Neuronal stem cell (in vitro differentiated cells): Measurements from ENCODE around the gene TPM2.

Experiments used
- DNase-seq: peaks from one replicate; pipeline ENCODE4 v3.0.0-alpha.2; 2013; ENCODE audit warnings: low spot score
- H2AFZ ChIP-seq: one replicate; pipeline ENCODE4 v1.6.1; 2013; ENCODE audit warnings: mild to moderate bottlenecking, low read length, inconsistent platforms
- H2AK5ac ChIP-seq: 2 replicates; pipeline ENCODE4 v1.6.1; 2013; ENCODE audit warnings: low read depth, mild to moderate bottlenecking, inconsistent platforms, low read length, moderate library complexity, mixed read lengths
- H2BK120ac ChIP-seq: 2 replicates; pipeline ENCODE4 v1.6.1; 2013; ENCODE audit warnings: low read depth, mild to moderate bottlenecking, inconsistent platforms, low read length, moderate library complexity, mixed read lengths
- H2BK12ac ChIP-seq: one replicate; pipeline ENCODE4 v1.6.1; 2013; ENCODE audit warnings: low read length, inconsistent platforms
- H2BK15ac ChIP-seq: 2 replicates; pipeline ENCODE4 v1.6.1; 2013; ENCODE audit warnings: mild to moderate bottlenecking, low read length, inconsistent platforms, mixed read lengths
- H2BK5ac ChIP-seq: one replicate; pipeline ENCODE4 v1.6.1; 2013; ENCODE audit warnings: inconsistent platforms, mild to moderate bottlenecking, low read length, moderate library complexity
- H3K14ac ChIP-seq: one replicate; pipeline ENCODE4 v1.6.1; 2013; ENCODE audit warnings: low read length, inconsistent platforms
- H3K18ac ChIP-seq: 2 replicates; pipeline ENCODE4 v1.6.1; 2013; ENCODE audit warnings: low read length, inconsistent platforms
- H3K23ac ChIP-seq: 2 replicates; pipeline ENCODE4 v1.6.1; 2013; ENCODE audit warnings: low read depth, mild to moderate bottlenecking, mixed read lengths, low read length, inconsistent platforms; ENCODE audit not compliant: poor library complexity
- H3K27ac ChIP-seq: replicated peaks from 3 replicates; pipeline ENCODE4 v1.5.1; 2013; ENCODE audit warnings: low read length, inconsistent platforms
- H3K27me3 ChIP-seq, 3 experiments: 2 replicates each; pipeline ENCODE4 v1.6.1; 2013; ENCODE audit warnings: low read length in 3 of 3, mild to moderate bottlenecking in 2 of 3, inconsistent platforms in 1 of 3, low read depth in 1 of 3, mixed read lengths in 1 of 3, moderate library complexity in 1 of 3; ENCODE audit not compliant: control insufficient read depth in 3 of 3, insufficient read depth in 3 of 3
- H3K36me3 ChIP-seq, 2 donors: replicated peaks in 1 of 2; 2 replicates each; pipeline ENCODE4 v1.6.1; 2013; ENCODE audit warnings: low read length in 2 of 2; ENCODE audit not compliant: control insufficient read depth in 2 of 2, insufficient read depth in 2 of 2
- H3K4ac ChIP-seq: 2 replicates; pipeline ENCODE4 v1.6.1; 2013; ENCODE audit warnings: inconsistent platforms, mild to moderate bottlenecking, low read length, moderate library complexity
- H3K4me1 ChIP-seq, 2 donors: 1 replicate in 1 of 2; 2 replicates in 1 of 2; pipeline ENCODE4 v1.6.1; 2013; ENCODE audit warnings: low read length in 2 of 2, low read depth in 1 of 2; ENCODE audit not compliant: control insufficient read depth in 2 of 2, insufficient read depth in 1 of 2
- H3K4me2 ChIP-seq: one replicate; pipeline ENCODE4 v1.6.1; 2013; ENCODE audit warnings: mild to moderate bottlenecking, low read length, inconsistent platforms; ENCODE audit not compliant: insufficient read depth, poor library complexity, severe bottlenecking
- H3K4me3 ChIP-seq, 2 donors: 2 replicates each; pipeline ENCODE4 v1.5.1; 2013; ENCODE audit warnings: low read length in 2 of 2, mild to moderate bottlenecking in 2 of 2, inconsistent platforms in 1 of 2, moderate library complexity in 1 of 2
- H3K79me1 ChIP-seq: one replicate; pipeline ENCODE4 v1.6.1; 2013; ENCODE audit warnings: low read depth, mild to moderate bottlenecking, inconsistent platforms, low read length, moderate library complexity
- H3K9ac ChIP-seq: one replicate; pipeline ENCODE4 v1.6.1; 2013; ENCODE audit warnings: mild to moderate bottlenecking, low read depth, low read length, inconsistent platforms; ENCODE audit not compliant: poor library complexity
- H3K9me3 ChIP-seq, 2 donors: replicated peaks in 1 of 2; 2 replicates each; pipeline versions ENCODE3 to v1.6.1; 2013; ENCODE audit warnings: low read length in 2 of 2, mild to moderate bottlenecking in 2 of 2, inconsistent platforms in 1 of 2, low read depth in 1 of 2, mixed read lengths in 1 of 2, moderate library complexity in 1 of 2; ENCODE audit not compliant: control insufficient read depth in 2 of 2, insufficient read depth in 1 of 2
- H4K8ac ChIP-seq: one replicate; pipeline ENCODE4 v1.6.1; 2013; ENCODE audit warnings: low read depth, mild to moderate bottlenecking, inconsistent platforms, low read length, moderate library complexity
- H4K91ac ChIP-seq: one replicate; pipeline ENCODE4 v1.6.1; 2013; ENCODE audit warnings: low read length, low read depth, mild to moderate bottlenecking, inconsistent platforms; ENCODE audit not compliant: poor library complexity
- WGBS, 2 donors: extraction: QIAGEN DNeasy Blood & Tissue Kit; methylation state at CpG; one replicate each; pipeline ENCODE4 v1.1.7; 2013; ENCODE audit warnings: missing lambda C conversion rate in 2 of 2, mixed read lengths in 1 of 2; ENCODE audit not compliant: insufficient read length in 2 of 2, insufficient replicate concordance in 1 of 2; ENCODE audit errors: extremely low coverage in 2 of 2; 5-methylcytosine and 5-hydroxymethylcytosine counted together

Gene TPM2

DNA sequence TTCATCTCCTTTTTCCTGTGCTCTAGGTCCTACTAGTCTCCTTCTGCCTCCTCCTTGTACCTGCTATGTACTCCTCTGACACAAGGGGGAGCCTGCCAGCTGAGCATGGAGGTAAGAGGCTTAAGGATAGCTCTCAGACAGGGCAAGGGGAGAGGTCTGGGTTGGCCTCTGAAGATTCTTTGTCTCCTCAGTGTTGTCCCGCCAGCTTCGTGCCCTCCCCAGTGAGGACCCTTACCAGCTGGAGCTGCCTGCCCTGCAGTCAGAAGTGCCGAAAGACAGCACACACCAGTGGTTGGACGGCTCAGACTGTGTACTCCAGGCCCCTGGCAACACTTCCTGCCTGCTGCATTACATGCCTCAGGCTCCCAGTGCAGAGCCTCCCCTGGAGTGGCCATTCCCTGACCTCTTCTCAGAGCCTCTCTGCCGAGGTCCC, 46.5 kb upstream of the TPM2 start:
- peaks cover 9 to 10% of the 10 kb centered on the region in 2 donors for H3K4me1 ChIP-seq
- no peak overlapping the region for H2BK12ac ChIP-seq
- H3K23ac ChIP-seq: no peak overlapping the region
- no peak overlapping the region for H4K91ac ChIP-seq
- H2AK5ac ChIP-seq: no peak overlapping the region
- no peak overlapping the region for H2AFZ ChIP-seq
- H2BK15ac ChIP-seq: no peak overlapping the region
- peak; percentile 58 for DNase-seq
- H4K8ac ChIP-seq: no peak overlapping the region
- no peak overlapping the region for H2BK5ac ChIP-seq
- H3K14ac ChIP-seq: no peak overlapping the region
- H2BK120ac ChIP-seq: no peak overlapping the region
- H3K9me3 ChIP-seq: no peaks in the 10 kb centered on the region
- H3K9ac ChIP-seq: no peak overlapping the region
- H3K27me3 ChIP-seq: no peaks in the 10 kb centered on the region
- H3K18ac ChIP-seq: no peak overlapping the region
- no peak overlapping the region for H3K4me3 ChIP-seq
- no peak overlapping the region for H3K4ac ChIP-seq
- H3K27ac ChIP-seq: peak overlapping the region; percentile 20
- H3K79me1 ChIP-seq: no peaks in the 10 kb centered on the region
- H3K4me2 ChIP-seq: no peak overlapping the region
- peaks cover 62 to 78% of the 10 kb centered on the region in 2 donors for H3K36me3 ChIP-seq
- no CpG with 5 or more reads among the region's 5 CpGs for WGBS, 2 donors

- H3K27me3 ChIP-seq: no peaks in the 10 kb centered on the region
- no peak for DNase-seq
- H3K4me1 ChIP-seq: peaks cover 28 to 31% of the 10 kb centered on the region in 2 donors
- H4K91ac ChIP-seq: no peak overlapping the region
- H2BK5ac ChIP-seq: no peak overlapping the region
- no peak overlapping the region for H3K23ac ChIP-seq
- H3K9me3 ChIP-seq: no peaks in the 10 kb centered on the region
- H3K9ac ChIP-seq: no peak overlapping the region
- H3K14ac ChIP-seq: no peak overlapping the region
- no peak overlapping the region for H3K4me3 ChIP-seq
- peaks cover 43 to 63% of the 10 kb centered on the region in 2 donors for H3K36me3 ChIP-seq
- H3K79me1 ChIP-seq: no peaks in the 10 kb centered on the region
- no peak overlapping the region for H4K8ac ChIP-seq
- H2BK120ac ChIP-seq: no peak overlapping the region
- H3K4ac ChIP-seq: no peak overlapping the region
- no peak overlapping the region for H3K4me2 ChIP-seq
- no CpG with 5 or more reads among the region's 3 CpGs for WGBS, 2 donors
- no peak overlapping the region for H2AFZ ChIP-seq
- no peak overlapping the region for H3K18ac ChIP-seq
- no peak overlapping the region for H2AK5ac ChIP-seq
- no peak overlapping the region for H2BK12ac ChIP-seq
- H3K27ac ChIP-seq: no peak overlapping the region
- no peak overlapping the region for H2BK15ac ChIP-seq
Measured at GRCh38 chr9:35734096-35734495, 44.4 kb upstream of the TPM2 start.

DNA sequence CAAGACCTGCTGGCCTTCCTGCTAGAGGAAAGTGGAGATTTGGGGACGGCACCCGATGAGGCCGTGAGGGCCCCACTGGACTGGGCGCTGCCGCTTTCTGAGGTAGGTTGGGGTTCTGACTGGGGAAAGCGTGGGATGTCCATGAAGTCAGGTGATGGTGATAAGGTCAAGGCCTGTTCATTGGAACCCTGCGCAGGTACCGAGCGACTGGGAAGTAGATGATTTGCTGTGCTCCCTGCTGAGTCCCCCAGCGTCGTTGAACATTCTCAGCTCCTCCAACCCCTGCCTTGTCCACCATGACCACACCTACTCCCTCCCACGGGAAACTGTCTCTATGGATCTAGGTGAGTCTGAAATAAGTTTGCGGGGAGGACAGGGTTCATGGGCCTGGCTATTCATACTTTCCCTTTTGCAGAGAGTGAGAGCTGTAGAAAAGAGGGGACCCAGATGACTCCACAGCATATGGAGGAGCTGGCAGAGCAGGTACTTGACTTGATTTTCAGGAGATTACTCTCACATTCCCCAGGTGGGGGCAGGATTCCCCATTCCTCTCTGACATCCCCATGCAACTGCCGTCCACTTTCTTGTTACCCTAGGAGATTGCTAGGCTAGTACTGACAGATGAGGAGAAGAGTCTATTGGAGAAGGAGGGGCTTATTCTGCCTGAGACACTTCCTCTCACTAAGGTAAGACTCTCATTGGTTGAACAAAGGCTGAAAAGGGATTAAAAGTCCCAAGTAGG, 43.2 kb upstream of the TPM2 start:
- Histone ChIP-seq H4K8ac (no peak overlapping the region), H2BK5ac (peak overlapping the region; percentile 16), H2BK12ac (no peak overlapping the region), H3K23ac (peak overlapping the region; percentile 2), H3K14ac (peak overlapping the region; percentile 50), H3K4me3 (peak overlapping the region; percentile 74 to 97), H3K9ac (peak overlapping the region; percentile 87), H3K27ac (peak overlapping the region; percentile 98), H3K79me1 (no peaks in the 10 kb centered on the region), H2AFZ (peak overlapping the region; percentile 90), H2BK15ac (no peak overlapping the region), H4K91ac (no peak overlapping the region), H3K36me3 (peaks cover 31 to 53% of the 10 kb centered on the region in 2 donors), H2AK5ac (no peak overlapping the region), H3K4me1 (peaks cover 34 to 41% of the 10 kb centered on the region in 2 donors), H3K27me3 (no peaks in the 10 kb centered on the region), H3K9me3 (no peaks in the 10 kb centered on the region), H3K4ac (no peak overlapping the region), H3K4me2 (peak overlapping the region; percentile 76), H2BK120ac (no peak overlapping the region), H3K18ac (peak overlapping the region; percentile 81)
- WGBS, 2 donors: no CpG with 5 or more reads among the region's 14 CpGs
- peak; percentile 41 for DNase-seq

DNA sequence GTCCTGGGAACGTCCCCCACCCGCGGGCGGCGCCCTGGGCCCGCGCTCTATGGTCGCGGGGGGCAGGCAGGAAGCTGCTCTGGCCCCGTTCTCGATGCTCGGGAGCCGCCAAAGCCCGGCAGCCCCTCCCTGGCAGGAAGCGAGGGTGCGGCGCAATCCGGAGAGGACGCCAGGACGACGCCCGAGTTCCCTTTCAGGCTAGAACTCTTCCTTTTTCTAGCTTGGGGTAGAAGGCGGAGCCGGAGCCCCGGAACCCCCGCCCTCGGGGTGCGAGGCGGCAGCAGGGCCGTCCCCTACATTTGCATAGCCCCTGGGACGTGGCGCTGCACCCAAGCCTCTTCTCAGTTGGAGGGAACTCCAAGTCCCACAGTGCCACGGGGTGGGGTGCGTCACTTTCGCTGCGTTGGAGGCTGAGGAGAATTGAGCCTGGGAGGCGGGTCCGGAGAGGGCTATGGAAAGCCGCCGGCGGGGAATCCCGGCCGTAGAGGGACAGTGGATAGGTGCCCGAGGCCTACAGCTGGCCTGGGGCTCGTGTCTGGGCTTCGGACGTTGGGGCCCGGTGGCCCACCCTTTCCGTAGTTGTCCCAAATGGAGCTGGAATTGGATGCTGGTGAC, 42.6 kb upstream of the TPM2 start, which contains the start of the genes CREB3 and TLN1:
Gene CREB3, plus strand, starts transcription at position 482 of the 615 bp plus-strand sequence. Its CDS starts 107 bp downstream, at position 589.
Gene TLN1, minus strand, starts transcription at position 11 of the 615 bp plus-strand sequence. CDS start 6,501 bp downstream, outside the sequence.
- peaks cover 38 to 48% of the 10 kb centered on the region in 2 donors for H3K4me1 ChIP-seq
- peak within 1 kb of the TSS; percentile 16 for H2BK5ac ChIP-seq
- no peak within 1 kb of the TSS for H3K4ac ChIP-seq
- H3K18ac ChIP-seq: peak within 1 kb of the TSS; percentile 92
- no CpG with 5 or more reads among the region's 49 CpGs for WGBS, 2 donors
- peak within 1 kb of the TSS; percentile 20 for H2AK5ac ChIP-seq
- H3K4me2 ChIP-seq: peak within 1 kb of the TSS; percentile 76
- peak within 1 kb of the TSS; percentile 37 for H3K23ac ChIP-seq
- no peaks in the 10 kb centered on the region for H3K79me1 ChIP-seq
- H3K27ac ChIP-seq: peak within 1 kb of the TSS; percentile 98
- peak within 1 kb of the TSS; percentile 96 for H3K9ac ChIP-seq
- H3K9me3 ChIP-seq: no peaks in the 10 kb centered on the region
- no peak within 1 kb of the TSS for H2BK12ac ChIP-seq
- no peak within 1 kb of the TSS for H4K91ac ChIP-seq
- H2BK120ac ChIP-seq: no peak within 1 kb of the TSS
- H3K36me3 ChIP-seq: peaks cover 25 to 51% of the 10 kb centered on the region in 2 donors
- H3K4me3 ChIP-seq: peak within 1 kb of the TSS; percentile 74 to 97
- H3K14ac ChIP-seq: peak within 1 kb of the TSS; percentile 50
- H4K8ac ChIP-seq: no peak within 1 kb of the TSS
- peak within 1 kb of the TSS; percentile 19 for H2BK15ac ChIP-seq
- H2AFZ ChIP-seq: peak within 1 kb of the TSS; percentile 90
- H3K27me3 ChIP-seq: no peaks in the 10 kb centered on the region
- peak; percentile 95 for DNase-seq
